Cardiac septum (tissue), 1 donor: ENCODE data around the gene GNG12. TPM values are rescaled to one million over a fixed set of nuclear protein-coding genes. Genes with fewer than 3 reads are reported as not detected.
"Not testable (repeated sequence)": the region's sequence is repeated elsewhere in the genome, so short reads cannot be mapped to it uniquely, and the experiment has no call there.

ENCODE experiments used
- DNase-seq: peaks from one replicate; pipeline ENCODE4 v3.0.0-alpha.2; 2020; ENCODE audit warnings: low spot score
- intact Hi-C: fragments of 100-400 bp; cut with DNase I; formaldehyde crosslinking; loops from one replicate; pipeline ENCODE4 v1.14.0; 2022
- total RNA-seq: library from RNA; stranded (reverse); fragmentation: NEBNext Ultra II Directional; extraction: Animal tissue kit (Norgen Biotek cat#: 25700); gene quantifications from one replicate; pipeline ENCODE4 v1.2.1, GENCODE V29; 2021
- donor health status: DM: no; HTN: no; CAD: no.

GNG12 gene
- total RNA-seq, 1 donor from 2014 or later: 38.8 TPM

GRCh38 chr1:67680486-67680885 lies 152.8 kb downstream of the GNG12 start:
- no peak for DNase-seq
- intact Hi-C loops: loop anchor here (5.0 to 10.0 kb wide), 3 partner anchors 33 to 146 kb away; no protein-coding TSS in a partner anchor

DNA sequence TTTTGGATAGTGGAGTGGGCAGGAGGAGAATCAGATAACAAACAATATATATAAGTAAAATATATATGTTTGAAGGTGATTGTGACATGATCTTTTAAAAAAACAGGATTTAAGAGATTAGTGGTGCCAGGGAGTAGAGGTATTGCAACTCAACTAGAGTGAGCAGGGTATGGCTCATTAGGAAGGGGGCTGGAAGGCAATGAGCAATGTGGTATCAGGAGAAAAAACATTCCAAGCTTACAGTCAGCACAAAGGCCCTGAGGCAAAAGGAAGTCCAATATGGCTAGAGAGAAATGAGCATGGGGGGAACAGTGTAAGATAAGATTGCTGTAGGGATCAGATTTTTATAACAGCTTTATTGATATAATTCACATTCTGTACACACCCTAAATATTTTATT lies 153.6 kb downstream of the GNG12 start:
- intact Hi-C loops: loop anchor here (5.0 to 10.0 kb wide), 3 partner anchors 32 to 145 kb away; no protein-coding TSS in a partner anchor
- no peak for DNase-seq

DNA sequence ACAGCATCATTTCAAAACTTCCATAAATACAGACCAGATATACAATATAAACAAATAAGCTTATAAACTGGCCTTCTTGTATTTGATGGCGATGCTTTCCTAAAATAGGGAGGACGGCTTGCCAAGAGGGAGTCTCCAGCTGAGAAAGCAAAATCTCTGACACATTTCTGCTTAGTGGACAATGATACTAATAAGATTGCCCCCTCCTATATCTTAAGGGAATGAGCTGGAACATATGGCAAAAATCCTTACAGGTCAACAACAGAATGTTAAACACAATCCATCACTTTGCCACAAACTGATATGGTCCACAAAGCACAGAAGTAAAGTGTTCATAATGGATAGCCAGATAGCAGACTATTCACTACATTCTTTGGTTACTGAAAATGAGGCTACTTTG lies 155.3 kb downstream of the GNG12 start:
- no peak for DNase-seq
- intact Hi-C loops: no loop called here

GRCh38 chr1:67677408-67677807 lies 155.9 kb downstream of the GNG12 start:
- intact Hi-C loops: no loop called here
- no peak for DNase-seq

GRCh38 chr1:67676946-67677345 lies 156.3 kb downstream of the GNG12 start:
- DNase-seq: no peak
- intact Hi-C loops: no loop called here

GRCh38 chr1:67676287-67676686 lies 157.0 kb downstream of the GNG12 start:
- intact Hi-C loops: no loop called here
- DNase-seq: no peak

DNA sequence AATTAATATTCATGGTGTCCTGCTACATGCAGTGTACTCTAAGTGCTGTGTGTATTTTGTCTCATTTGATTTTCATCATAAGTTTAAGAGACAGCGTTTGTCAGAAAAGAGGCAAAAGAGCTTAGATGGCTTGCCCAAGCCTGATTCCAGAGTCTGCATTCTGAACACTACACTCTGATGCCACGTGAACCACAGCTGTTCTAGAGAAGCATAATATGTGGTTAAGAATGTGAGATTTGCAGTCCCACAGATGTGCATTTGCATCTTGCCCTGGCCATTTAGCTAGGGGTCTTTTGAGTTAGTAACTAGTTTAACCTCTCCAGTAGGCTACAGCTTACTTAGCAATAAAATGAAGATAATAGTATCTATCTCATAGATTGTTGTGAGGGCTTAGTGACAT lies 157.5 kb downstream of the GNG12 start:
- DNase-seq: no peak
- intact Hi-C loops: no loop called here

GRCh38 chr1:67674260-67675011 lies 158.8 kb downstream of the GNG12 start:
- no peak for DNase-seq
- intact Hi-C loops: no loop called here

GRCh38 chr1:67673468-67674201 lies 159.6 kb downstream of the GNG12 start:
- intact Hi-C loops: no loop called here
- DNase-seq: no peak

DNA sequence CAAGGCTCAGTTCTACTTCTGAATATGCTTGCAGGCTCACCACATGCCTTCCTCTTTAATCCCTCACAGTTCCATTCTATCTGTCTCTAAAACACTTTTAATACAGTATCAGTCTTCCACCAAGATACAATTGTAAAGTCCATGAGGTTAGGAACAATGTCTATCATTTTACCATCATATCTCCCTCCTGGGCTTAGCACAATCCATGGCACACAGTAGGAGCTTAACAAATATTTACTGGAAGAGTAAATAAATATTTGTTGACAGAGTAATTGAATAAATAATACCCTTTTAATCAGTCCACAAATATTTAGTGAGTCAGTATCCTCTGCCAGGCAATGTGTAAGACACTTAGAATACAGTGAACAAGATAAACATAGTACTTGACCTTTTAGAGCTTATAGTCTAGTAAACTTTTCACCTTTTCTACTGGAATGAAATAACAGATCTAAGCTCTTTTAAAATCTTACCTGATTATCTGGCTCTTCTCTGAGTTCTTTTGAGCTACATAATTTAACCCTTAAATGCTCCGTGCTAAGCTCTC lies 160.9 kb downstream of the GNG12 start:
- intact Hi-C loops: no loop called here
- no peak for DNase-seq

- intact Hi-C loops: no loop called here
- no peak for DNase-seq
Observed at GRCh38 chr1:67668660-67669059, 164.6 kb downstream of the GNG12 start.

- DNase-seq: no peak
- intact Hi-C loops: no loop called here
Observed at GRCh38 chr1:67666636-67667035, 166.6 kb downstream of the GNG12 start.

DNA sequence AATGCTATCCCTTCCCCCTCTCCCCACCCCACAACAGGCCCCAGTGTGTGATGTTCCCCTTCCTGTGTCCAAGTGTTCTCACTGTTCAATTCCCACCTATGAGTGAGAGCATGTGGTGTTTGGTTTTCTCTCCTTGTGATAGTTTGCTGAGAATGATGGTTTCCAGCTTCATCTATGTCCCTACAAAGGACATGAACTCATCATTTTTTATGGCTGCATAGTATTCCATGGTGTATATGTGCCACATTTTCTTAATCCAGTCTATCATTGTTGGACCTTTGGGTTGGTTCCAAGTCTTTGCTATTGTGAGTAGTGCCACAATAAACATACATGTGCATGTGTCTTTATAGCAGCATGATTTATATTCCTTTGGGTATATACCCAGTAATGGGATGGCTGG lies 168.0 kb downstream of the GNG12 start:
- DNase-seq, intact Hi-C loops: not testable (repeated sequence)

- intact Hi-C loops: no loop called here
- DNase-seq: no peak
Observed at GRCh38 chr1:67664048-67664447, 169.2 kb downstream of the GNG12 start.

DNA sequence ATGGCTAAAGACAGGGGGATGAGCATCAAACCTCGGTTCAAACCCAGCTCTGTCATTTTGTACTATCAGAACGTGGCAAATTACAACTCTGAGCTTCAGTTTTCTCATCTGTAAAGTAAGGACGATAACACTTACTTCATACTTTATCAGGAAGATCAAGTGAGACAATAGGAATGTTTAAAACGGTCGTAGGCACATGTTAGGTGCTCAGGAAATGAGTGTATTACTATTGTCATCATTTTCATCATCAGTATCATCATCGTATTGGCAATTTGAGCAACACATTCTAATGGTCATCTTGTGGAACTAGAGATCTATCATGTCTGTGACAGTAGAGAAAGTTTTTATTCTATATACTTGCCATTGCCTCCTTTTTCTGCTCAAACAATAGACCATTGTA lies 170.4 kb downstream of the GNG12 start:
- intact Hi-C loops: no loop called here

DNA sequence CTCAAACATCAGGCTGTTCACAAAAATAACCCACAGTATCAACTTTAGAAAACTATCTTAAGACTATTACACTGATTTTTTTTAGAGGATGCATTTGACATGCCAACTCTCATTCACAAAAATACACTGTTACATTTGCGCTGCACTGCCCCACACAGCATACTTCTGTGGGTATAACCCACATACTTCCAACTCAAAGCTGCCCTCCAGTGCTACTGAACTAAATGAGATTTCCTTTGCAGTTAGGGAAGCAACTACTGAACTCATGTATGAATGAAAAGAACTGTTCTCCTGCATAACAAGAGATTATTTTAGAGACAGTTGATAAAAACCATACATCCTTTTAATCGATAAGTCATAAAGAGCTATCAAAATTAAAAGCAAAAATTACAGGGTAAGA lies 174.0 kb downstream of the GNG12 start:
- intact Hi-C loops: no loop called here
- no peak for DNase-seq

More for the DNA sequence above, 170.4 kb downstream of the GNG12 start:
- DNase-seq: no peak

GRCh38 chr1:67657152-67657551 lies 176.1 kb downstream of the GNG12 start:
- DNase-seq, intact Hi-C loops: not testable (repeated sequence)

DNA sequence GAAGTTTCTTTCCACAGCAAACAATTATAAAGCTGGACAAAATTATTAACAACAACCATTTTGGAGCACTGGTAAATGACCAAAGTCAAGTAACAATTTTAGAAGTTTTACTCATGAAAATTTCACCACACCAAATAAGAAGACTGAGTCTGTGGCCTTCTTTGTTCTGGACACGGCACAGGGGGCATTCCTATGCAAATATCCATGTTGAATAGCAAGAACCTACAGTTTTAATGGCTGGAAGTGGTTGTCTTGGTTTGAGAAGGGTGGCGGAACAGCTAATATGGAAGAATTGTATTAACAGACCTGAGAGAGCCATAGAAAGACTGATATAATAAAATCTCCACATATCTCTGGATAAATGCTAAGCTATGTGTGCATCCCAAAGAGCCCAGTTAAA lies 177.7 kb downstream of the GNG12 start:
- no peak for DNase-seq
- intact Hi-C loops: no loop called here

GRCh38 chr1:67653304-67653703 lies 180.0 kb downstream of the GNG12 start:
- DNase-seq: no peak
- intact Hi-C loops: no loop called here

- intact Hi-C loops: no loop called here
- DNase-seq: no peak
Observed at GRCh38 chr1:67652800-67653199, 180.5 kb downstream of the GNG12 start.
